Measurements from ENCODE around the gene VPS37B.
"Not testable (repeated sequence)": the region's sequence is repeated elsewhere in the genome, so short reads cannot be mapped to it uniquely, and the experiment has no call there.

Gene VPS37B

GRCh38 chr12:122918827-122919226 lies 22.9 kb upstream of the VPS37B start:
- no peak for ATAC-seq
- no peak for TF ChIP-seq ZFP30 (CRISPR knock-in tag; IDR thresholded peaks at IDR 0.05)
- no peak for TF ChIP-seq CSRNP3 (CRISPR knock-in tag; IDR thresholded peaks at IDR 0.05)
- TF ChIP-seq SNAI2 (CRISPR knock-in tag; IDR thresholded peaks at IDR 0.05): no peak
- TF ChIP-seq ZFP3 (CRISPR knock-in tag; IDR thresholded peaks at IDR 0.05): no peak
- TF ChIP-seq GLIS3 (CRISPR knock-in tag; IDR thresholded peaks at IDR 0.05): no peak
- TF ChIP-seq, protein P1, sequence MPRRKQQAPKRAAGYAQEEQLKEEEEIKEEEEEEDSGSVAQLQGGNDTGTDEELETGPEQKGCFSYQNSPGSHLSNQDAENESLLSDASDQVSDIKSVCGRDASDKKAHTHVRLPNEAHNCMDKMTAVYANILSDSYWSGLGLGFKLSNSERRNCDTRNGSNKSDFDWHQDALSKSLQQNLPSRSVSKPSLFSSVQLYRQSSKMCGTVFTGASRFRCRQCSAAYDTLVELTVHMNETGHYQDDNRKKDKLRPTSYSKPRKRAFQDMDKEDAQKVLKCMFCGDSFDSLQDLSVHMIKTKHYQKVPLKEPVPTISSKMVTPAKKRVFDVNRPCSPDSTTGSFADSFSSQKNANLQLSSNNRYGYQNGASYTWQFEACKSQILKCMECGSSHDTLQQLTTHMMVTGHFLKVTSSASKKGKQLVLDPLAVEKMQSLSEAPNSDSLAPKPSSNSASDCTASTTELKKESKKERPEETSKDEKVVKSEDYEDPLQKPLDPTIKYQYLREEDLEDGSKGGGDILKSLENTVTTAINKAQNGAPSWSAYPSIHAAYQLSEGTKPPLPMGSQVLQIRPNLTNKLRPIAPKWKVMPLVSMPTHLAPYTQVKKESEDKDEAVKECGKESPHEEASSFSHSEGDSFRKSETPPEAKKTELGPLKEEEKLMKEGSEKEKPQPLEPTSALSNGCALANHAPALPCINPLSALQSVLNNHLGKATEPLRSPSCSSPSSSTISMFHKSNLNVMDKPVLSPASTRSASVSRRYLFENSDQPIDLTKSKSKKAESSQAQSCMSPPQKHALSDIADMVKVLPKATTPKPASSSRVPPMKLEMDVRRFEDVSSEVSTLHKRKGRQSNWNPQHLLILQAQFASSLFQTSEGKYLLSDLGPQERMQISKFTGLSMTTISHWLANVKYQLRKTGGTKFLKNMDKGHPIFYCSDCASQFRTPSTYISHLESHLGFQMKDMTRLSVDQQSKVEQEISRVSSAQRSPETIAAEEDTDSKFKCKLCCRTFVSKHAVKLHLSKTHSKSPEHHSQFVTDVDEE (CRISPR knock-in tag; IDR thresholded peaks at IDR 0.05): no peak
- TF ChIP-seq ZNF565 (CRISPR knock-in tag; conservative IDR thresholded peaks at IDR 0.05; ENCODE audit: low read depth): no peak
- no peak for TF ChIP-seq RARB (CRISPR knock-in tag; IDR thresholded peaks at IDR 0.05)
- TF ChIP-seq ARNTL (CRISPR knock-in tag; IDR thresholded peaks at IDR 0.05; ENCODE audit: borderline replicate concordance, low read depth): no peak
- no peak for TF ChIP-seq CREB5 (CRISPR knock-in tag; IDR thresholded peaks at IDR 0.05; ENCODE audit: low read depth)
- TF ChIP-seq, protein P2, sequence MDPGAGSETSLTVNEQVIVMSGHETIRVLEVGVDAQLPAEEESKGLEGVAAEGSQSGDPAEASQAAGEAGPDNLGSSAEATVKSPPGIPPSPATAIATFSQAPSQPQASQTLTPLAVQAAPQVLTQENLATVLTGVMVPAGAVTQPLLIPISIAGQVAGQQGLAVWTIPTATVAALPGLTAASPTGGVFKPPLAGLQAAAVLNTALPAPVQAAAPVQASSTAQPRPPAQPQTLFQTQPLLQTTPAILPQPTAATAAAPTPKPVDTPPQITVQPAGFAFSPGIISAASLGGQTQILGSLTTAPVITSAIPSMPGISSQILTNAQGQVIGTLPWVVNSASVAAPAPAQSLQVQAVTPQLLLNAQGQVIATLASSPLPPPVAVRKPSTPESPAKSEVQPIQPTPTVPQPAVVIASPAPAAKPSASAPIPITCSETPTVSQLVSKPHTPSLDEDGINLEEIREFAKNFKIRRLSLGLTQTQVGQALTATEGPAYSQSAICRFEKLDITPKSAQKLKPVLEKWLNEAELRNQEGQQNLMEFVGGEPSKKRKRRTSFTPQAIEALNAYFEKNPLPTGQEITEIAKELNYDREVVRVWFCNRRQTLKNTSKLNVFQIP (CRISPR knock-in tag; IDR thresholded peaks at IDR 0.05; ENCODE audit: borderline replicate concordance, low read depth): no peak
- TF ChIP-seq ZNF8 (CRISPR knock-in tag; IDR thresholded peaks at IDR 0.05): no peak
- no peak for TF ChIP-seq TOX (CRISPR knock-in tag; IDR thresholded peaks at IDR 0.05; ENCODE audit: borderline replicate concordance)

GRCh38 chr12:122917507-122918121 lies 21.7 kb upstream of the VPS37B start:
- peak; percentile 60 for ATAC-seq

DNA sequence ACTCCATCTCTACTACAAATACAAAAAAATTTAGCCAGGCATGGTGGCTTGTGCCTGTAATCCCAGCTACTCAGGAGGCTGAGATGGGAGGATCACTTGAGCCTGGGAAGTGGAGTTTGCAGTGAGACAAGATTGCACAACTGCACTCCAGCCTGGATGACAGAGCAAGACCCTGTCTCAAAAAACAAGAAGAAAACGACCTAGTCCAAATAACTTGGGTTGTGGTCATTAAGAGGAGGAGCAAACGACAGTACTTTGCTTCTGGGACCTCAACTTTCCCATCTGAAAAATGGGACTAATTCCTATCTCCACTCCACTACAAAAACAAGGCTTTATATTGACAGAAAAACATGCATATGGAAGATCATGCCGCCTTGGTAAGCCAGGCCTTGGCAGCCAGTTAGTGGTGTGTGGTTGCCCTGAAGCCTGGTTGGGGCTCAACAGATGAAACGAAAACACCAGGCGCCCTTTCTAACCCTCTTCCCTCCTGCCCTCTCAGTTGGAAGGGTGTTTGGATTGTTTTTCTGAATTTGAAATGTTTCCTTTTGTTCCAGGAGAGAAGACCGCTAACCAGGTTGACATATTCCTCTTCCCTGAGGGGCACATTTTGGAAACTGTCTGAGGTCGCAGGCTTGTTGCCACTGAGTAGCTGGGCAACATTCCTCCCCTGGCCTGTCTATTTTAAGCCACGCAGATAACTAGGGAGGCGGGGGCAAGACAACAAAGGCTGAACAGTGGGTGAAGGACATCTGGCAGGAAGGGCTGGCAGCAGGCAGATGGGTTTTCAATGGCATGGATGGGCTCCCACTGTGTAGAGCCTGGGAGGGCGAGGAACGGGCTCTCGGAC lies 13.7 kb upstream of the VPS37B start:
- TF ChIP-seq ESRRG (CRISPR knock-in tag; IDR thresholded peaks at IDR 0.05) (no peak), ZFP30 (CRISPR knock-in tag; IDR thresholded peaks at IDR 0.05) (no peak), BACH2 (CRISPR knock-in tag; IDR thresholded peaks at IDR 0.05; ENCODE audit: borderline replicate concordance) (no peak), ZNF8 (CRISPR knock-in tag; IDR thresholded peaks at IDR 0.05) (no peak)
- TF ChIP-seq, protein P2 (CRISPR knock-in tag; IDR thresholded peaks at IDR 0.05; ENCODE audit: borderline replicate concordance, low read depth): no peak
- peak; percentile 45; the same call in 2 of the 3 replicates for ATAC-seq

More at GRCh38 chr12:122917507-122918121, 21.7 kb upstream of the VPS37B start:
- TF ChIP-seq ZNF8 (CRISPR knock-in tag; IDR thresholded peaks at IDR 0.05) (no peak), ISL1 (CRISPR knock-in tag; IDR thresholded peaks at IDR 0.05) (0 out of 2 replicates have a peak, but pooled peaks have one; percentile 13)

GRCh38 chr12:122908915-122909314 lies 13.0 kb upstream of the VPS37B start:
- no peak for TF ChIP-seq ESRRG (CRISPR knock-in tag; IDR thresholded peaks at IDR 0.05)
- no peak for TF ChIP-seq PATZ1 (CRISPR knock-in tag; IDR thresholded peaks at IDR 0.05; ENCODE audit: borderline replicate concordance)
- no peak for TF ChIP-seq SNAI2 (CRISPR knock-in tag; IDR thresholded peaks at IDR 0.05)
- ATAC-seq: no peak

GRCh38 chr12:122905258-122905657 lies 9.3 kb upstream of the VPS37B start:
- not testable (repeated sequence) for ATAC-seq

Data from SK-N-SH treated with all-trans-retinoic acid at 6 μM for 48 hours (cell line).